HUES48 (cell line): ENCODE data around the gene KRTAP1-3.
"Not testable (repeated sequence)": the region's sequence is repeated elsewhere in the genome, so short reads cannot be mapped to it uniquely, and the experiment has no call there.

ENCODE experiments used
- H3K27ac ChIP-seq: one replicate; pipeline ENCODE4 v1.7.0; 2013; ENCODE audit warnings: low read depth, low read length, inconsistent platforms
- H3K27me3 ChIP-seq: 2 replicates; pipeline ENCODE4 v1.6.1; 2013; ENCODE audit warnings: mild to moderate bottlenecking, low read length; ENCODE audit not compliant: control insufficient read depth, insufficient read depth
- H3K36me3 ChIP-seq: 2 replicates; pipeline ENCODE4 v1.6.1; 2013; ENCODE audit warnings: low read length; ENCODE audit not compliant: control insufficient read depth, insufficient read depth
- H3K4me1 ChIP-seq: 2 replicates; pipeline ENCODE4 v1.6.1; 2013; ENCODE audit warnings: mild to moderate bottlenecking, low read length; ENCODE audit not compliant: control insufficient read depth, insufficient read depth
- H3K4me3 ChIP-seq: 2 replicates; pipeline ENCODE4 v1.5.1; 2013; ENCODE audit warnings: mild to moderate bottlenecking, low read depth, low read length
- H3K9ac ChIP-seq: 2 replicates; pipeline ENCODE4 v1.6.1; 2013; ENCODE audit warnings: mild to moderate bottlenecking, low read depth, low read length, moderate library complexity
- H3K9me3 ChIP-seq: 2 replicates; pipeline ENCODE4 v1.6.1; 2013; ENCODE audit warnings: low read length; ENCODE audit not compliant: control insufficient read depth, insufficient read depth

Gene KRTAP1-3

DNA sequence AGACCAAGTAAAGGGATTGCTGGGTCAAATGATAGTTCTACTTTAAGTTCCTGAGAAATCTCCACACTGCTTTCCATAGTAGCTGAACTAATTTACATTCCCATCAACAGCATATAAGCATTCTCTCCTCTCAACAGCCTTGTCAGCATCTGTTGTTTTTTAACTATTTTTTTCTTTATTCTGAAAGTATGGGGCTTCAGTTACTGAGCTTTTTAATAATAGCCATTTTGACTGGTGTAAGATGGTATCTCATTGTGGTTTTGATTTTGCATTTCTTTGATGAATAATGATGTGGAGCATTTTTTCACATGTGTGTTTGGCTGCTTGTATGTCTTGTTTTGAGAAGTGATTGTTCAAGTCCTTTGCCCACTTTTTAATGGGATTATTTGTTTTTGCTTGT, 17.9 kb upstream of the KRTAP1-3 start:
- no peaks in the 10 kb centered on the region for H3K27me3 ChIP-seq
- no peaks in the 10 kb centered on the region for H3K9me3 ChIP-seq
- no peak overlapping the region for H3K9ac ChIP-seq
- H3K4me1 ChIP-seq: 0 out of 2 replicates have a peak, but pooled peaks cover 5% of the 10 kb centered on the region
- H3K27ac ChIP-seq: no peak overlapping the region
- no peaks in the 10 kb centered on the region for H3K36me3 ChIP-seq
- no peak overlapping the region for H3K4me3 ChIP-seq

DNA sequence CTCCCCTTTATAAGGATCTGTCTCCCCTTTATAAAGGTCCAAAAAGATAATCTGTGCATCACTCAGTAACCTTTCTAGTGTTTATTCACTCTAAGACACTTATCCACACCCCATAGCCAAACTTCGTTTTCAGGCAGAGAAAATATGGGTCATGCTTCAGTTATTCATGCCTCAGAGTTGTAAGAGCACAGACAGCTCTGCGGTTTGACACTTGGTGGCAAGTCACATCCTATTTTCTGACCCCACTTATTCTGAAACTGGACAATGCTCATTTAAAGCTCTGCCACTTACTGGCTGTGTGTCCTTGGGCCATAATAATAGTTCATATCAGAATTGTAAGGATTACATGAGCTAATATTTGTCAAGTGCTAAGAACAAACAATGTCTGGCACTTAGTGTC, 14.4 kb upstream of the KRTAP1-3 start:
- Histone ChIP-seq H3K9ac (no peak overlapping the region), H3K9me3 (no peaks in the 10 kb centered on the region), H3K36me3 (no peaks in the 10 kb centered on the region), H3K27ac (no peak overlapping the region), H3K4me3 (no peak overlapping the region), H3K4me1 (0 out of 2 replicates have a peak, but pooled peaks cover 5% of the 10 kb centered on the region), H3K27me3 (no peaks in the 10 kb centered on the region)

DNA sequence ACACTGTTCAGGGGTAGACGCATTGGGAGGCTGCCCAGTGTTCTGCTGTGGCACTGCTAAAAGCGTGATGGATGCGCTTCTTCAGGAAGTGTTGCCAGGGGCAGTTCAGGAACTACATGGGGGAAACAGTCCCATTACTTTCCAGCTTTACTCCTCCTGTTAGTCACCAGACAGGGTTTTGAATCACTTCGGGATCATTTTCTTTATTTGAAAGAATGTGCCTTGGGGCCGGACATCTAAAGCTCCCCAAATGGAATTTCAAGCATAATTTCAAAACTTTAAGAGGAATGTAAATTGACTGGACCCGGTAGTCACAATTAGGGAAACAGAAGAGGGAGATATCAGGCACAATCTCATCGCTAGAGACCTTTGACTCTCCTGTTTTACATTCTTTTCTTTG, 13.8 kb upstream of the KRTAP1-3 start:
- Histone ChIP-seq H3K27me3 (no peaks in the 10 kb centered on the region), H3K4me1 (0 out of 2 replicates have a peak, but pooled peaks cover 5% of the 10 kb centered on the region), H3K4me3 (no peak overlapping the region), H3K36me3 (no peaks in the 10 kb centered on the region), H3K9ac (no peak overlapping the region), H3K9me3 (no peaks in the 10 kb centered on the region), H3K27ac (no peak overlapping the region)

DNA sequence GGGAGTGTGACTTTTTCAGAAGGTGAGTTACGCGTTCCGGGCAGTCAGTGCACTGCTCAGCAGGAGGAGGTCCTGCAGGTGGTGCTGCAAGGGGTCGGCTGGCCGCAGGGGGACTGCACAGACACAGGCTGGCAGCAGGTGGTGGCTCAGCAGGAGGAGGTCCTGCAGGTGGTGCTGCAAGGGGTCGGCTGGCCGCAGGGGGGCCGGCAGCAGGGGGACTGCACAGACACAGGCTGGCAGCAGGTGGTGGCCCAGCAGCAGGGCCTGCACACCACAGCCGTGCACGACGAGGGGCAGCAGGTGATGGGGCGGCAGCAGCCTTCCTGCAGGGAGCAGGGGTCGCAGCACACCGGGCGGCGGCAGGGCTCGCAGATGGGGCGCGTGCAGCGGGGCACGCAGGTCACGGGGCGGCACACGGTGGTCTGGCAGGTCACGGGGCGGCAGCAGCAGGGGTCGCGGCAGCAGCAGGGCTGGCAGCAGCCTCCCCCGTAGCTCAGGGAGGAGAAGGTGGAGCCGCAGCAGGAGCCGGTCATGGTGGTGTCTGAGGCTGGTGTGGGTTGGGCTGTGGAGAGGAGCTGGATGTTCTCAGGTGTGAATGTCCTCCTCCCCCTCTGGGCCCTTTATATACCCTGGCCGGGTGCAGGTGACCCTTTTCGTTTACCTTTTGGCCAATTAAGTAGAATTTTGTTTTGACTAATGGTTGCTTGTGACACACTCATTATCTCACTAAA, 12.2 kb upstream of the KRTAP1-3 start, which contains the start of gene KRTAP2-1:
TSS of gene KRTAP2-1 (minus strand) at position 582 of the 731 bp plus-strand sequence. CDS start at position 533, 49 bp downstream.
- H3K4me3 ChIP-seq, H3K9ac ChIP-seq, H3K4me1 ChIP-seq, H3K9me3 ChIP-seq, H3K36me3 ChIP-seq, H3K27me3 ChIP-seq, H3K27ac ChIP-seq: not testable (repeated sequence)

DNA sequence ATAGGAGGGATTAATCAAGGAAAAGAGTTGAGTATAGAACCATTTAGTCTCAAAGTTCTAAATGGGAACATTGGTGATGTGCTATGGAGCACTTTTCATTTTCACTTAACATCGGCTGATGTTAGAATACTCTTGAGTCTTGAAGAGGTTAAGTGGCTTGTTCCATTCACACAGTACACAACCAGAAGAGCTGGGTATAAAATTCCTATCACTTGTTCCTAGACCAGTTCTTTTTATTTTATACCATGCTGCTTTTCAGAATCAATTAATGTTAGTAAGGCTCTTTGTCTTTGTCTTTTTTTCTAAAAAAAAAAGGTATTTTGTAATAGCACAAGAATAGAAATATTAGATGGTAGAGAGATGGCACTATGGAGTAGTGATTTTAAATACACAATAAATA, 8.3 kb upstream of the KRTAP1-3 start:
- peaks cover 13% of the 10 kb centered on the region for H3K4me1 ChIP-seq
- no peak overlapping the region for H3K4me3 ChIP-seq
- no peaks in the 10 kb centered on the region for H3K36me3 ChIP-seq
- no peaks in the 10 kb centered on the region for H3K9me3 ChIP-seq
- H3K9ac ChIP-seq: no peak overlapping the region
- no peak overlapping the region for H3K27ac ChIP-seq
- H3K27me3 ChIP-seq: no peaks in the 10 kb centered on the region

DNA sequence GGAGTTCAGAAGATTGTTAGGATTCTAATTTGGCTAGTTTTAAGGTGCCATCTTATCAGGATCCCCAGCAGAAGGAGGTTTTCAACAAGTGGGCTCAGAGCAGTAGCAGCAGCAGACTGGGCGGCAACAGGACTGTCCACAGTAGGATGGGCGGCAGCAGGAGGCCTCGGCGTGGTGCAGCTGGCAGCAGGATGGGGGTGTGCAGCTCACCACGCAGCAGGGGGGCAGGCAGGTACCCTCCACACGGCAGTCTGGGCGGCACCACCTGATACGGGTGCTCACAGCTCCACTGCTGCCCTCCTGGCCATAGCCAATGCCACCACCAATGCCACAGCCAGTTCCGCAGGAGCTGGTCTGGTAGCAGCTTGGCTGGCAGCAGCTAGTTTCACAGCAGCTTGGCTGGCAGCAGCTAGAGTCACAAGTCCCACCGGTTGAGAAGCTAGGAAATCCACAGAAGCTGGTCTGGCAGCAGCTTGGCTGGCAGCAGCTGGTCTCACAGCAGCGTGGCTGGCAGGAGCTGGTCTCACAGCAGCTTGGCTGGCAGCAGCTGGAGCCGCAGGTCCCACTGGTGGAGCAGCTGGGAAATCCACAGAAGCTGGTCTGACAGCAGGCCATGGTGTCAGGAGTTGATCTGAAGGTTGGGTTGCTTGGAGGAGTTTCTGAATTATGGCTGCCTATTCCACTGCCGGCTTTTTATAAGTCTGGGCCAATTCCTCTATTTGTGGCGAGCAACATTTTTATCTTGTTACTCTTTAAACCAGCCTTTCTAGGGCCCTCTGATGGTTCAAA, 6.3 kb upstream of the KRTAP1-3 start, which contains the start of gene KRTAP1-1:
TSS of gene KRTAP1-1 (minus strand) at position 668 of the 789 bp plus-strand sequence. CDS start at position 615, 53 bp downstream.
- not testable (repeated sequence) for H3K27me3 ChIP-seq, H3K36me3 ChIP-seq, H3K27ac ChIP-seq, H3K9me3 ChIP-seq, H3K4me3 ChIP-seq, H3K9ac ChIP-seq
- peaks cover 24% of the 10 kb centered on the region for H3K4me1 ChIP-seq

DNA sequence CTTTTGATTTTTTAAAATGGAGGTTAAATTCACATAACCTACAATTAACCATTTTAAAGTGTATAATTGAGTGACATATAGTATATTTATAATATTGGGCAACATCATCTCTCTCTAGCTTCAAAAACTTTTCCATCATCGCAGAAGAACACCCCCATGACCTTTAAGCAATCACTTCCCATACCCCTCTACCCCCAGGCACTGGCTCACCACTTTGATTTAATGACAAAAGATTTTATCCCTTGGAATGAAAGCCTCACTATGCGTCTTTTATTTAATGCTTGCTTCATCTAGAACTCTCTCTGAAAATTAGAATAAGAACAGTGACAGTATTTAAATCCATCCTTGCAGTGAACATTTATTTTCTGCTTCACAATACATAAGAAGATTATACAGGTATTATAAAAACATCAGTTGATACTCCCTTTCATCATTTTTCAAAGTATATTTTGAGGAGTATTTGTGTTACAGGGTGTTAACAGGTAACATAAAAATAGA, 3.2 kb upstream of the KRTAP1-3 start:
- no peaks in the 10 kb centered on the region for H3K36me3 ChIP-seq
- no peaks in the 10 kb centered on the region for H3K27me3 ChIP-seq
- no peak overlapping the region for H3K4me3 ChIP-seq
- no peak overlapping the region for H3K27ac ChIP-seq
- H3K4me1 ChIP-seq: peaks cover 26% of the 10 kb centered on the region
- H3K9ac ChIP-seq: no peak overlapping the region
- no peaks in the 10 kb centered on the region for H3K9me3 ChIP-seq

DNA sequence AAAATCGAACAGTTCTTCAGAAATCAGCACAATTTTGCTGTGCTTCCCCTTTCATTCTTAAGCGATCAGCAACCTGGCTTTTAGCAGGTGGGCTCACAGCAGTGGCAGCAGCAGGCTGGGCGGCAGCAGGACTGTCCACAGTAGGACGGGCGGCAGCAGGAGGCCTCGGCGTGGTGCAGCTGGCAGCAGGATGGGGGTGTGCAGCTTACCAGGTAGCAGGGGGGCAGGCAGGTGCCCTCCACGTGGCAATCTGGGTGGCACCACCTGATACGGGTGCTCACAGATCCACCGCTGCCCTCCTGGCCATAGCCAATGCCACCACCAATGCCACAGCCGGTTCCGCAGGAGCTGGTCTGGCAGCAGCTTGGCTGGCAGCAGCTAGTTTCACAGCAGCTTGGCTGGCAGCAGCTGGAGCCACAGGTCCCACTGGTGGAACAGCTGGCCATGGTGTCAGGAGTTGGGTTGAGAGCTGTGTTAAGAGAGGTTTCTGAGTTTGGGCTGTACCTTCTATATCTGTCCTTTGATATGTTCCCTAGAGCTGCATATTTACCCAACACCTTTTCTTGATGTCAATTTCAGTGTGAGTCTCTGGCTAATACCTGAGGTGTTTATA, 4.9 kb downstream of the KRTAP1-3 start, which contains the start of gene KRTAP1-4:
TSS of gene KRTAP1-4 (minus strand) at position 563 of the 613 bp plus-strand sequence. CDS start at position 446, 117 bp downstream.
- Histone ChIP-seq H3K9ac (no peak within 1 kb of the TSS), H3K27me3 (no peaks in the 10 kb centered on the region), H3K36me3 (no peaks in the 10 kb centered on the region), H3K4me1 (no peaks in the 10 kb centered on the region), H3K9me3 (no peaks in the 10 kb centered on the region), H3K27ac (no peak within 1 kb of the TSS), H3K4me3 (no peak within 1 kb of the TSS)

DNA sequence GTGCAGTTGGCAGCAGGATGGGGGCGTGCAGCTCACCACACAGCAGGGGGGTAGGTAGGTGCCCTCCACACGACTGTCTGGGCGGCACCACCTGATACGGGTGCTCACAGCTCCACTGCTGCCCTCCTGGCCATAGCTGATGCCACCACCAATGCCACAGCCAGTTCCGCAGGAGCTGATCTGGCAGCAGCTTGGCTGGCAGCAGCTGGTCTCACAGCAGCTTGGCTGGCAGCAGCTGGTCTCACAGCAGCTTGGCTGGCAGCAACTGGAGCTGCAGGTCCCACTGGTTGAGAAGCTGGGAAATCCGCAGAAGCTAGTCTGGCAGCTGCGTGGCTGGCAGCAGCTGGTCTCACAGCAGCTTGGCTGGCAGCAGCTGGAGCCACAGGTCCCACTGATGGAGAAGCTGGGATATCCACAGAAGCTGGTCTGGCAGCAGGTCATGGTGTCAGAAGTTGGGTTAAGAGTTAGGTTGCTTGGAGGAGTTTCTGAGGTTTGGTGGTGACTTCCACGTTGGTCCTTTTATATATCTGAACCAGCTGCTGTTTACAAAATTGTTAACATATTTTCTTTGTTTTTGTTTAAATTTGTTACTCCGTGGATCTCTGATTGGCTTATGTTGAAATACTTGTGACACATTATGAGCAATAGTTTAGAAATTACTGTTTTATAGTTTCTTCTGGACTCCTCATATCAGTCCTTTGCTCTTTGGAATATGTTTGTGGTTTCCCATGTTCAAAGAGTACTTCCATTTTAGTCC, 7.8 kb downstream of the KRTAP1-3 start, which contains the start of gene KRTAP1-5:
TSS of gene KRTAP1-5 (minus strand) at position 494 of the 757 bp plus-strand sequence. CDS start at position 441, 53 bp downstream.
- H3K27me3 ChIP-seq: no peaks in the 10 kb centered on the region
- H3K4me1 ChIP-seq: no peaks in the 10 kb centered on the region
- H3K36me3 ChIP-seq: no peaks in the 10 kb centered on the region
- H3K4me3 ChIP-seq: no peak within 1 kb of the TSS
- no peak within 1 kb of the TSS for H3K9ac ChIP-seq
- H3K27ac ChIP-seq: no peak within 1 kb of the TSS
- H3K9me3 ChIP-seq: no peaks in the 10 kb centered on the region

DNA sequence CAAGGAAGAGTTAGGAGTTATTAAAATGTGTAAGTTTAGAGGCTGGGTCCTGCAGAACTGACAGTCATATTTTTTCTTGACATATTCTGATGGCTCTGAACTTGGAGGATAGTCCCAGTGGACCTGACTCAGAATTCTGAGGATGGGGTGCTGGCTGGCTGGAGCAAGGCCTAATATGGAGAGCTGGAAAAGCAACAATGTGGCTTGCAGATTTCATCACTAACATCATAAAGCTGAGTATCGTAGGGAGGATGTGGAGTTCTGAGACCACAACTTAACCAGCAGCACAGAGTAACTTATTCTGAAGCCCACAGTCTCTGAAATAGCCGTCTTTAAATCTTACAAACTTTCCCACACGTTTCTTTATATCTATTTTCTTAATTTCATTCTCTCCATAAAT, 10.0 kb downstream of the KRTAP1-3 start:
- Histone ChIP-seq H3K4me3 (no peak overlapping the region), H3K27ac (no peak overlapping the region), H3K27me3 (no peaks in the 10 kb centered on the region), H3K9ac (no peak overlapping the region), H3K9me3 (no peaks in the 10 kb centered on the region; the same call in 1 of the 2 replicates), H3K4me1 (no peaks in the 10 kb centered on the region), H3K36me3 (no peaks in the 10 kb centered on the region)
